ENCODE results near the gene NHEJ1.

GRCh38 chr2:219095406-219095935 lies 65.1 kb downstream of the NHEJ1 start:
- TF ChIP-seq CTCF (IDR thresholded peaks at IDR 0.05) (no peak), POLR2A (IDR thresholded peaks at IDR 0.05) (no peak), EP300 (IDR thresholded peaks at IDR 0.05) (no peak)

Measured in ovary (tissue), 3 donors.